Erythroblast (primary cell): ENCODE measurements around the gene ADARB2.

Experiments used
- DNase-seq, 2 experiments: peaks; one replicate each; lab custom pipeline; 2025; lab: John Stamatoyannopoulos, UW
- GATA1 ChIP-seq: IDR thresholded peaks from 2 replicates; pipeline ENCODE4 v1.6.1; 2011; ENCODE audit warnings: low read depth, mild to moderate bottlenecking, control low read depth, low read length, moderate library complexity
- POLR2A ChIP-seq: IDR thresholded peaks from 2 replicates; pipeline ENCODE4 v1.6.1; 2011; ENCODE audit warnings: mild to moderate bottlenecking, low read length

ADARB2 gene

GRCh38 chr10:1190791-1191490, 546.4 kb downstream of the ADARB2 start:
- TF ChIP-seq POLR2A (no peak), GATA1 (no peak)
- DNase-seq: no peak

GRCh38 chr10:1190052-1190395, 547.3 kb downstream of the ADARB2 start:
- DNase-seq: no peak
- TF ChIP-seq POLR2A (no peak), GATA1 (no peak)

GRCh38 chr10:1189166-1190051, 547.9 kb downstream of the ADARB2 start:
- no peak for DNase-seq
- TF ChIP-seq GATA1 (no peak), POLR2A (no peak)

- TF ChIP-seq POLR2A (no peak), GATA1 (no peak)
- no peak for DNase-seq
Measured at GRCh38 chr10:1188558-1189135, 548.7 kb downstream of the ADARB2 start.

GRCh38 chr10:1187855-1188557, 549.3 kb downstream of the ADARB2 start:
- DNase-seq: no peak
- no peak for TF ChIP-seq GATA1
- no peak for TF ChIP-seq POLR2A

GRCh38 chr10:1187151-1187854, 550.0 kb downstream of the ADARB2 start:
- no peak for TF ChIP-seq GATA1
- TF ChIP-seq POLR2A: no peak
- no peak for DNase-seq

- TF ChIP-seq GATA1 (no peak), POLR2A (no peak)
- no peak for DNase-seq
Measured at GRCh38 chr10:1186683-1186990, 550.7 kb downstream of the ADARB2 start.

GRCh38 chr10:1185911-1186682, 551.2 kb downstream of the ADARB2 start:
- no peak for DNase-seq
- TF ChIP-seq GATA1 (no peak), POLR2A (no peak)

GRCh38 chr10:1184541-1185430, 552.5 kb downstream of the ADARB2 start:
- no peak for DNase-seq
- no peak for TF ChIP-seq GATA1
- TF ChIP-seq POLR2A: no peak

GRCh38 chr10:1183701-1184100, 553.6 kb downstream of the ADARB2 start:
- DNase-seq: no peak
- TF ChIP-seq POLR2A (no peak), GATA1 (no peak)

- no peak for DNase-seq
- TF ChIP-seq GATA1 (no peak), POLR2A (no peak)
Measured at GRCh38 chr10:1183033-1183396, 554.3 kb downstream of the ADARB2 start.
